ENCODE results near the gene FAM193B.
"Not testable (repeated sequence)": the region's sequence is repeated elsewhere in the genome, so short reads cannot be mapped to it uniquely, and the experiment has no call there.

FAM193B gene

DNA sequence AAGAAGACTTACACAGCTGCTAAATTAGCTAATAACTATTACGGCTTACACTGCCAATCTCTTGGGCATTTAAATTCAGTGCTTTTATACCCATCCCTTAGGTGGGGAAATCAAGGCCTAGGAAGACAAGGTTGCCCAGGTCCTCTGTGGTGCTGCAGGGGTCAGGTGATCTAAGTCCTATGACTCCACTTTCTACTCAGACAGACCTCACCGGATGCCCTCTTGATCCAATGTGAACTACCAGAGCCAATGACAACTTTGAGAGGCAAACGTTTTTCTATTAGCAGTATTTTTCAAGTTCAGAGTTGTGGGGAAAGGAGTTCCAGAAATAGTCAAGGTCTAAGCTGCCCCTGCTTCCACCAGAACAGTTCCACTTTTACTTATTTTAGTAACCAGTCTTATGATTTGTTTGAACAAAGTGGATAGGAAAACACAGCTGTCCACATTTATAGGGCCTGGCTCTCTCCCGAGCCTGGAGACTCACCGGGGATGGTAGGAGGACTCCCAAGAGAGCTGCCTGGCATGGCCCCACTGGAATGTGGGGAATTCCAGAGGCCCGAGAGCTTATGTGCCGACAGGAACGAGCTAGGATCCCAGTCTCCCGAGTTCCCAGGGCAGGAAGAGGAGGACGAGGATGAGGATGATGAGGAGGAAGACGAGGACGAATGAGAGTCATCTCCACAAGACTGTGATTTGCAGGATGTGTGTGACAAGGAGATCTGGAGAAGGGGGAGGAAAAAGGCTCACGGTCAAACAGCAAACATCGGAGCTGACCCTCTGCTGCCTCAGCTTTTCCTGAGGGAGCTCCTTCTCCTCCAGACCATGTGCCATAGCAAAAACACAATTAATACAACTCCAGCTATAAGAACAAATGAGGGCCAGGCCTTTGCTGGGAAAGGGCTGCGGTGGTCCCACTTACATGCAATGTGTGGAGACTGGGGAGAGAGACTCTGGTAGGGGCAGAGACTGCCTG is 16.7 kb downstream of the FAM193B start:
- no peak for DNase-seq (ENCODE audit: low read depth, low spot score)

DNA sequence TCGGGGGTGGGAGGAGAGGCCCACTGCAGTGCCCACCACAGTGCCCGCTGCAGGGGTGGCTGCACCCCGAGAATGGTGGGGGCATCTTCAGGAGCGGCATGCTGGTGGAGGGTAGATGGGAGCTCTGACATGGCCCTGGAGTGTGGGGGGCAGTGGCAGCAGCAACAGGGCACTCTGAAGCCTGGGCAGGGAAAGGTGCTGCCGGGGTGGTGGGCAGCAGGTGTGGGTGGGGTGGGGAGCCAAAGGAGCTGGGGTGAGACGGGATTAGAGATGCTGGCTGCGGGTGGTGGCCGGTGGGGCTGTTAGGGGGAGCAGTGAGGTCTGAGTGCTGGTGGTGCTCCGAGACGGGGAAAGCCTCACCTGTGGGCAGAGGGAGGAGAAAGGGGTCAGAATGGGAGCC is 18.0 kb downstream of the FAM193B start:
- no peak for DNase-seq (ENCODE audit: low read depth, low spot score)

DNA sequence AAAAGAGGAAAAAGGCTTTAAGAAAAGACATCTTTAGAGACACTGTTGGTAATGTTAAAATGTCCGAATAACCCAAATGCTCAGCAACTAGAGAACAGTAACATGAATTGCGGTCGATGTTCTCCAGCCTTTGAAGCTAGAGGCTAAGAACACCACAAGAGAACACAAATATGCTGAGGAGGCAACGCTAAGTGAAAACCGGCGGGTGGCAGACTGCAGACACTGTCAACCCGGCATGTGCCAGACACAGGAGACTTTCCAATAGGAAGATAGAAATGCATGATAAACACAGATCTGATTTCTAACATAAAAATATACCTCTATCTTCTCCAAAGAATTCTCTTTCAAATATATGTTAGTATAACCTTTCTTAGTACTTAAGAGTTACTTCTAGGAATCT is 19.2 kb downstream of the FAM193B start:
- DNase-seq (ENCODE audit: low read depth, low spot score), result no peak

DNA sequence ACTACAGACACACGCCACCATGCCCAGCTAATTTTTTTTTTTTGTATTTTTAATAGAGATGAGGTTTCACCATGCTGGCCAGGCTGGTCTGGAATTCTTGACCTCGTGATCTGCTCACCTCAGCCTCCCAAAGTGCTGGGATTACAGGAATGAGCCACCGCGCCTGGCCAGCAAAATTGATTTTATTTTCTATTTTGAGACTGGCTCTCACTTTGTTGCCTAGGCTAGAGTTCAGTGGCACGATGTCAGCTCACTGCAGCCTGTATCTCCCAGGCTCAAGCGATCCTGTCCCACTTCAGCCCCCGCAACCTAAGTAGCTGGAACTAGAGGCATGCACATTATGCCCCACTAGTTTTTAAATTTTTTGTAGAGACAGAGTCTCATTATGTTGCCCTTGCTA is 19.9 kb downstream of the FAM193B start:
- DNase-seq (ENCODE audit: low read depth, low spot score), result not testable (repeated sequence)

DNA sequence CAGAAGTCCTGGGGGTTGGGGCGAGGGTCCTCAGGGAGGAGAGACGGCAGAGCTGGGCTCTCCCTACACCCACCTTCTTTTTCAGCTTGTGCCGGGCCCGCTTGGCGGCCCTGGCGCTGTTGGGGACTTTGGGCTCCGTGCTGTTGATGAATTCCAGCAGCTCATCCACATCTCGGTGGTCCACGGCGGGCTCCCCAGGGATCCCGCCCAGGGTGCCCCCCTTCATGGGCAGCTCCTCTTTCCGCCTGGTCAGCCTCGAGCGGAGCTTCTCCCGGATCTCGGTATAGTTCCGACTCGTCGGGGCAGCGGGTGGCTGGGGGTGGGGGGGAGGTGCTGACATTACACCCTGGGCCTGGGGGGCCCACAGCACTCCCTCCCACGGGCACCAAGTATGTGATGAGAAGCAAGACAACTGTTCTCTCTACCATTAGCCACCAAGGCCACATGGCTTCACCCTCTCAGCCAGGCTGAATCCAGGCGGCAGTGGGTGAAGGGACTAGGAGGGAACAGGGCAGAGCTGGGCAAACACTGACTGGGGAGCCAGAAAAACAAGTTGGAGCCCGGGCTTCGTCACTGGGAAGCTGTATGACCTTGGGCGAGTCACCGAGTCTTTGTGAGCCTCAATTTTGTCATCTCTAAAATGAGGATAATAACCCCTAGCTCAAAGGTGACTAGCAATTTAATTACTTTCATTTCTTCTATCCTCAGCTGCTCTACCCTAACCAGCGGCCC is 23.0 kb downstream of the FAM193B start:
- no peak for DNase-seq (ENCODE audit: low read depth, low spot score)

DNA sequence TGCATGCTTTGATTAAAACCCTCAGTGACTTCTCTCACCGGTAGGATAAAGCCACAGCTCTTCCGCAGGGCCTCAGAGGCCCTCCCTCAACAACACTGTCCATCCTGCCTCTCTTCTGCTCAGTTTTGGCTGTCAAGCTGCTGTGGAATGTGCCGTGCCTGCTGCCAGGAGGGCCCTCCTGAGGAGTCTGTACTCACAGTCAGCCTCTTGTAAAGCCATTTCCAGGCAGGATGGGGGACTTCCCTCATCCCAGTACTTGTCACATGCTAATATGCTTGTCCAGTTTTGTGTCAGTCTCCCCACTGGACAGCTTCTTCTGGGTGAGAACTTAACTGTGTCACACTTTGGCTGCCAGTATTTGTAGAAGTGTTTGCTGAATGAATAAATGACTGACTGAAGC is 23.7 kb downstream of the FAM193B start:
- no peak for DNase-seq (ENCODE audit: low read depth, low spot score)

DNA sequence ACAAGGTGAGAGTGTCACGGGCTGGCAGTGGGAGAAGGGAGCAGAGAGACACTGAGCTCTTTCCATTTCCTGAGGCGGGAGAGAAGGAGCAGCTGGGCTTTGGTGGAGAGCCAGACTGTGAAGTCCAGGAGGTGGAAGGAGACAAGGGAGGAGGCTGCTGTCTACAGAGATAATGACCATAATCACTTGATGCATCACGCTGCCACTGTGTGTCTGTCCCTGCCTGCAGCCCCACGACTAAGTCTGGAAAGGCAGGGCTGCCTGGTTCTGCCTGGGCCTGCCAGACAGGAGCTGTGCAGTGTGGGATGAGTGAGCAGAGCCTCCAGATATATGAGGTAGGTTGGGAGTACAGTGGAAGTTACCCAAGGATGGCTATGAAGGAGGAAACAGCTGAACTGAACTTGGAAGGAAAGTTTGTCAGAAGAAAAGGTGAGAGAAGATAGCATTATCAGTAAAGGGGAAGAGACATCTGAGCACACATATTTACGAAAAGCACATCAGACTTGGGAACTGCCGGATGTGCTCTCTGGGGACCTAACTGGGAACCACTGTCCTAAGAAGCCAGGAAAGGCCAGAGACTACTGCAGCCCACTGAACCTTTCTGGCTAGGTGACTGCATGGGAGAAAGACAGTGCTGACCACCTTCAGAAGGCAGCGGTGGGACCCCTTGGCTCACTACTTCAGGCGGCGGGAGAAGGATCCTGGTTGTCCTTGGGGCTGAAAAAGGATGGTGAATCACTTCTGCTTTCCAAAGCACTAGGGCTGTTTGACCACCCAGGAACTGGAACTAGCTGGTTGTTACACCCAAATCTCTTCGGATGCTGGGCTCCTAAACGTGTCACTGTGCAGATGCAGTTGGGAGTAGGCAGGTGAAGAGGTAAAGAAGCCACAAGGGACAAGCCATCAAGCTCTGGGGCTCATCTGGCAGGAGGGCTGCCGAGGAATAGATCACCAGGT is 24.8 kb downstream of the FAM193B start:
- no peak for DNase-seq (ENCODE audit: low read depth, low spot score)

DNA sequence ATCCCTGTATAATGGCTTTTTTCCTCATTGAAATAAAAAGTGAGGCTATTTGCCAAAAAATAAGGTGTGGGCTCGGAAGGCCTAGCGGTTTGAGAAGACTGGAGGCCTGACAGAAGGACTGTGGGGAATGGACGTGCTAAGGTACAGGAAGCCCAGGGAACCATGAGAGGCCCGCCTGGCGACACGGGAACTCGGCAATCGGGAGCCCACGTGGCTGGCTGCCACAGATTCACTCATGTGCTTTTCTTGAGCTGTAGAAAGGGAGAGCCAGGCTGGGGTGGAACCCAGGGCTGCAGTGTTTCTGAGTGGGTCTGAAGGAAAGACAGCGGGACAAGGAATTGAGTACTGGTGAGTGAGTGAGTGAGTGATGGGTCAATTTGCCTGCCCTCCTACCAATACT is 25.7 kb downstream of the FAM193B start:
- DNase-seq (ENCODE audit: low read depth, low spot score), result no peak

DNA sequence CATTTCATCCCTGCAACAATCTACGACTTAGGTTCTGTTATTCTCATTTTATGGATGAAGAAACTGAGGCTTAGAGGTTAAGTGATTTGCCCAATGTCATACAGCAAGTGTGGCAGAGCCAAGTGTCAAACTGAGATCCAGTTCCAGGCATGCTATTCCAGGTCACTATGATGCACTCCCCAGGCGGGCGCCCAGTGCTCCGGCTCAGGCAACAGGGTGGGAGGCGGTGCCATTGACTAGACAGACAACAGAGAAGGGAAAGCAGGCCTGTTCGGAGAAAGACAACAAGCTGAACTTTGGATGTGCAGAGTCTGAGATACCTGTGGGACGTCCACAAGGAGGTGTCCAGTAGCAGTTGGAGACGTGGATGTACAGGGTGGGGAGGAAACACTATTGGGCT is 26.8 kb downstream of the FAM193B start:
- DNase-seq (ENCODE audit: low read depth, low spot score), result no peak

DNA sequence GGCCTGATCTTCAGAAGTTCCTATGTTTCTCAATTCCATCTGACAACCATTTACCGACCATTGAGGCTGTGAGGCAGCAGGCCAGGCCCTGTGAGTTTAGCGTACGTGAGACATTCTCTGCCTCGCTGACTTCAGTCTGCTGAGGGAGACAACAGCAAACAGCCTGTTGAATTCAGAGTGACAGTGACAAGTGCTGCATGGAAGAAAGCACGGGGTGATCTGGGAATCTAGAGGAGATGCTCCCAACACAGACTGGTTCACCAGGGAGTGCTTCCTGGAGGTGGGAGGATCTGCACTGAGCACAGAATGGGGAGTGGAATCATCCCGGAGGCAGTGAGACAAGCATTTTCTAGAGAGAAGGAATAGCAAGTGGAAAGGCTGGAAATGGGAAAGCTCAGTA is 27.6 kb downstream of the FAM193B start:
- DNase-seq (ENCODE audit: low read depth, low spot score), result no peak

DNA sequence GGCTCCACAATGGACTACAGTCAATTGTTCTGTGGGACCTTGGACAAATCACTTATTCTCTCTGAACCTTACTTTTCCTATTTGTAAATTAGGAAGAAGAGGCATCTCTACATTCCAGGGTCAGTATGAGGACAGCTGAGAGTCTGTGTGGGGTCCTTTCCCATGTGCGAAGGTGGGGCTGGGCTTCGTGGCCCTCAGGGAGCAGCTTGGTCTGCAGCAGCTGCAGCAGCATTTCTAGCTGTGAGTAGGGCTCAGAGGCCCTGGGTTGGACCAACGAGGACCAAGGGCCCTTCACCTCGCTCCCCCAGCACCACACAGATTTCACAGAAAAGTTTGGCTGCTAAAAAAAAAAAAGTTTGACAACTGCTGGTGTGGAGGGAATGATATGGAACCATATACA is 28.2 kb downstream of the FAM193B start:
- DNase-seq (ENCODE audit: low read depth, low spot score), result no peak

DNA sequence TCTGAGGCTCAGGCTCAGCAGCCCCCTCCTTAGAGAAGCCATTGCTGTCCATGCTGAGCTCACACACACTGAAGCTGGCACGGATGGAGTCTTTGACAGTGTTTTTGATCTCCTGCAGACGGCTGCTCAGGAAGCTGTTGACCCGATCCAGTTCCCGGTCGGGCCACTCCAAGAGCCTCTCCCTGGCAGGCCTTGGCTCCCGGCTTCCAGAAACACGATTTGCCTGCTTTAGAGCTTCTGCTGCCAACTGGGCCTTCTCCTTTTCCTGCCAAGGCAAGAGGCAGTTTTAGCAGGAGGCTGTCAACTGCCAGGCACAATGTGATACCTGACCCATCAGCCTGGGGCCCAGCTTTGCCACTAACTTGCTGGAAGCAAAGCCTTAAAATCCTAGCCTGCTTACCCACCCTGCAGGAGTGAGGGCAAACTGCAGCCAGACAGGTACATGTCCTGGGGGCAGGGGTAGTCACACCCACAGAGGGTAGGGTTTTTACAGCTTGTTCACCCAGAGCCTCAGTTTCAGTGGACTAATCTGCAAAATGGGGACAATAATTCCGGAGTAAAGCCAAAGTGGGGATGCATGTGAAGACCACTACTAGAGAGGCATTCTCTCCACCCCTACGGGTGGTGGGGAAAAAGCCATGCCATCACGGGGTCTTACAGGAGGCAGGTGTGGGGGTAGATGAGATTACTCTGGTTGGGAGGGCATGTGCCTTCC is 29.3 kb downstream of the FAM193B start:
- DNase-seq (ENCODE audit: low read depth, low spot score), result no peak

DNA sequence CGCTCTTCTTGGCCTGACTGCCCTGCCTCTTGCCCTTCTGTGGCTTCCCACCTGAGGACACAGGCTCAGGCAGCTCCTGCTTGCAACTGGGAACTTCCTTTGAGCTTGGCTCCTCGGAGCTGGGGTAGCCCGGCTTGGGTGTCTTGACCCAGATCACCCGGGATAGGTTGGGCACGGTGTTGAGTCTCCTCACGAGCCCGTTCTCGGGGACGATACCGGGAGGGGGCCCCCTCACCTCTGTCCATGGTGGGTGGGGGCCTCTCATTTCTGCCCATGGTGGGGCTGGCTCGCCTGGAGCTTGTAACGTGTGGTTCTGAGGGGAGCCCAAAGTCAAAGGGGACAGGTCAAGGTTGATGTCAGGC is 29.8 kb downstream of the FAM193B start:
- DNase-seq (ENCODE audit: low read depth, low spot score), result no peak

DNA sequence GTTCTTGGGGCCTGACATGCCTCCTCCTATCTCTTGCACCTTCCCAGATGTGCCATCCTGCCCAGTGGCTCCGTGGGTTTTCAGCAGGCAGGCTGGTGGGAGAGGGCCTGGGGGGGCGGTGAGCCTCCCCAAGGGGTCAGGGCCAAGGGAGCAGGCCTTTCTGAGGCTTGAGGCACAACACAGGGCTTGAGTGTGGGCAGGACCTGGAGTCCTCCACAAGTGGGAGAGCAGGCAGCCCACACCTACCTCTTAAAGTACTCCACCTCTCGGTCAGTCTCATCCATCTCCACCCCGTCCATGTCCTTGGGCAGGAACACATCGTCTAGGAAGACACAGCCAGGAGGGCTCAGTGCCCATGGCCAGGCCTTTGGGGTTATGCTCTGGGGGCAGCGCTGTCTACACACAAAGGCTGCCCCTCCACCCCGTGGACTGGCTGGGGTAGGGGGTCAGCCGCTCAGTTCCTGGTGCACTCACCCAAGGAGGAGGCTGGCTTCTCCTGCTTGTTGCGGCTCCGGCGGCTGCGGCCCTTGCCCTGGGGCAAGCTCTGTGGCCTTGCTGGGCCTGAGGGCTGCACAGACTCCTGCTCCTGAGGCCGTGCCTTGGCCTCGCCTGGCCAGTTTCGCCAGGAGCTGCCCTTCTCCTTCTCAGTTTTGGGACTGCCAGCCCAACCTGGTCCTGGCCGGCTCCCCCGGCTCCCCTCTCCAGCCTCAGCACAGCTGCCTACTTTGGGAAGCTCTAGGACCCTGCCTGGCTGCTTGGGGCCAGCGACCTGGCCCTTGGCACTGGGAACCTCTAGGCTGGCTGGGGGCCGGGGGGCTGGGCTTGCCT is 30.4 kb downstream of the FAM193B start:
- no peak for DNase-seq (ENCODE audit: low read depth, low spot score)

DNA sequence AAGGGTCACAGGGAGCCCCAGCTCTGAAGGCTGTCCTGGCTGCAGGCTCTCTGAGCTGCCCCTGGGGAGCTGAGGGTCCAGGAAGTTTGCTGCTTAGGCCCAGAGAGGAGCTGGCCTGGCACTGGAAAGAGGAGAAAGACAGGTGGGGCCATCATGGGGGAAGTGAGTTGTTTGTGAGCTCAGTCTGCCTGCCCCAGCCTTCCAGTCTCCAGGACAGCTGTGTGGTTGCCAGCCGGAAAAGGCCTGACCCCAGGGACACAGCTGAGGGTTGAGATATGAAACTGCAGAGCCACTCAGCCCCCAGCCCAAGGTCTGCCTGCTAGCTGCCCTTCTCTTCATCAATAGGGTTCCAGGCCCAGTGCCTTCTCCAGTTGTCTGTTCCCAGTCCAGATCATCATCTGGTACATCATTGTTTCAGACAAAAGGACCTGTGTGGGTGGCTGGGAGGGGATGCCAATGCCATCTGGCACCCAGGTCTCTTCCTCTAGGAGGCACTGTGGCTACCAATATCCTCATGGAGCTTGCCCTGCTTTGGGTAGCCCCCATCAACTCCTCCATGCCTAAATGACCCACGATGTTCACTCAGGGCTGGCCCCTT is 33.3 kb downstream of the FAM193B start:
- no peak for DNase-seq (ENCODE audit: low read depth, low spot score)

DNA sequence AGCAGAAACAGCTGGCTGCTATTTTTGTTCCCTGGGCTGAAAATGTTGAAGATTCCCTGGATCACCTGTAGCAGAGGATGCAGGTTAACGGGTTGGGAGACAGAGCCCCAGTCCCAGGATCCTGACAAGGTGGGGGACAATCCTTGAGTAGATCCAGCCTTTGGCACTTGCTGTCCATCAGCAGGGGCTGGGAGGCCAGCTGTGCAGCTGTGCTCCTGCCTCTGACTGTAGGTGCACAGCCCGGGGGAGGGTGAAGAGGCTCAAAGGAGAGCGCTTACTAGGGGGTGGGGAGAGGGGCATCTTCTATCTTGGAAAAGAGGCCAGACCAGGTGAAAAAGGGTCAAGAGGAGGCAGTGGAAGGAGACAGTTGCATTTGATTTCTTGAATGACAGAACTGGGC is 34.1 kb downstream of the FAM193B start:
- DNase-seq (ENCODE audit: low read depth, low spot score), result no peak

DNA sequence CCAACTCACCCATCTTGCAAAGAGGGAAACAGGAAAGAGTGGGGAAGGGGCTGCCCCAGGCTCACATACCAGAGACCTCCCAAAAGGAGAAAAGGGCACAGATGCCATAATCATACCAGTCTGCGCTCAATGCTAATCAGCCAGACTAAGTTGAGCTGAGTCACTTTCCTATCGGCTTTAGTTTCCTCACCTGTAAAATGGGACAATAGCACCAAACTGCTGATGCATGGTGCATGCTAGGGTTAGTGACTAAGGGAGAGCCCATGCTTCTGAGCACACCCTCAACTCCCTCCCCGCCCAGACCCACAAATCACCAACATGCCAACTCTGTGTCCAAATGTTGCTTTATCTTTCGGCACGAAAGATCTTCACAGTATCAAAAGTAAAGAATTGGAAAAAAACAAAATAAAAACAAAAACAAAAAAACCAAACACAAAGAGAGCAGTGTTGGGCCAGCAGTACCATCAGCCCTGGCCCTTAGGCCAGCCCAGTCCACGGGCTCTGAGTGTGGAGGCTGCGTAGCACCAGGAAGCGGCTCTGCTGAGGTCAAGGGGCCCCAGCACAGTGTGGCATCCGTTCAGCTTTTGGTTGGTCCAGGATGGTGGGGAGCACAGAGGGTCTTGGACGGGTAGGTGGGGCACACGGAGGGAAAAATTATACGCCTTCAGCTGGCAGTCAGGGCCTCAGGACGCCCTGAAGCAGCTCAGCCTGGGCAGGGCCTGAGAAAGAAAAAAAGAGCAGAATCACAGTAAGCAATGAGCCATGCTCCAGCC is 34.7 kb downstream of the FAM193B start:
- DNase-seq (ENCODE audit: low read depth, low spot score), result no peak

DNA sequence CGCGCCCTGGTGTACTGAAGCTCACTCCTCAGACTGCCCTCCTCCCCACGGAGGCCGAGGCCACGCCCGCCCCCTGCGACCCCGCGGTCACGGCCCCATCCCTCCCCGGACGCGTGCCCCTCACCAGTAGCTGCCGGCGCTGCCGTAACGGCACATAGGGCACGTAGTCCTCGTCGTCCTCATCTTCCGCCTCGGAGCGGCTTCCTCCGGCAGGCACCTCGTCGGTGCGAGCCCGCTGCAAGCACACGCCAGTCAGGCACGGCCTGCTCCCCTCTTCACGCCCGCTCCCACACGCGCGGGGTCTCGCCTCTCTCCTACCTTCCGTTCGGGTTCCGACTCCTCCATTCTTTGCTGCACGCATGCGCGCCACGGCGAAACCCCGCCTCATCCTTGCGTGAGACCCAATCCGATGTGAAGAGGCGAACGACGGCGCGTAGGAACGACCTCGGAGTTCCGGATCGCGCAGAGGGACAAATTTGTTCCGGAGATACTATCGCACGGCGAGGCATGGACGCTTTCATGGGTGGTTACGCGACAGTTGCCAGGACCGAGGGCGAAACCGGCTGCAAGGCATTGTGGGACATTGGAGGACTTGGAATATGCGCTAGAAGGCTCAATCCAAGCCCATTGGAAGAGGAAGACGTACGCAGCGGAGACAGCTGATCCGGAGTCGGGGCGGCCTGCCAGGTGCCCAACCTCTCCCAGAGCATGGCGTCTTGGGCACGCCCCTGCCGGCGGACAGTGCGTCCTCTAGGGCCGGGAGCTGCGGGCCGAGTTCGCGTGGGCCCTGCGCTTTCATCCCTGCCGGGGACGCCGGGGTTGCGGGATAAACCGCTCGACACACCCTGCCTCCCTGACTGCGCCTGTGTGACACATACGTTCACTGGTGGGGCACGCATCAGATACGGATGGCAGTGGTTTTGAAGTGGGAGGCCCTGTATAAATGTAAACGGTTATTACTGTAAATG is 37.5 kb downstream of the FAM193B start, which contains the start of gene DDX41:
TSS of gene DDX41 (minus strand) at position 361 of the 968 bp plus-strand sequence. CDS start at position 345, 16 bp downstream.
- DNase-seq (ENCODE audit: low read depth, low spot score), result peak; percentile 86

Data from activated naive CD8-positive, alpha-beta T cell treated with anti-CD3 and anti-CD28 coated beads, Interleukin-2, amount 50 U/mL, for 16 hours (primary cell).